Vagina (tissue), 2 donors: ENCODE results near the gene PTPRN2.

Source experiments
- POLR2A ChIP-seq, 2 donors: fragments of 450-650 bp; IDR thresholded peaks; one replicate each; pipeline ENCODE4 v1.6.1; 2017; ENCODE audit warnings: antibody characterized with exemption in 2 of 2, mild to moderate bottlenecking in 2 of 2, moderate library complexity in 2 of 2
- TF ChIP-seq, protein P1 (sequence below), 3 experiments: fragments of 450-650 bp in 2 of 3; fragments of 200-600 bp in 1 of 3; sonication (generic) in 1 of 3; IDR thresholded peaks; one replicate each; pipeline ENCODE4 v1.5.1; 2017 to 2019; ENCODE audit warnings: antibody characterized with exemption in 3 of 3, mild to moderate bottlenecking in 2 of 3, moderate library complexity in 2 of 3

DNA sequence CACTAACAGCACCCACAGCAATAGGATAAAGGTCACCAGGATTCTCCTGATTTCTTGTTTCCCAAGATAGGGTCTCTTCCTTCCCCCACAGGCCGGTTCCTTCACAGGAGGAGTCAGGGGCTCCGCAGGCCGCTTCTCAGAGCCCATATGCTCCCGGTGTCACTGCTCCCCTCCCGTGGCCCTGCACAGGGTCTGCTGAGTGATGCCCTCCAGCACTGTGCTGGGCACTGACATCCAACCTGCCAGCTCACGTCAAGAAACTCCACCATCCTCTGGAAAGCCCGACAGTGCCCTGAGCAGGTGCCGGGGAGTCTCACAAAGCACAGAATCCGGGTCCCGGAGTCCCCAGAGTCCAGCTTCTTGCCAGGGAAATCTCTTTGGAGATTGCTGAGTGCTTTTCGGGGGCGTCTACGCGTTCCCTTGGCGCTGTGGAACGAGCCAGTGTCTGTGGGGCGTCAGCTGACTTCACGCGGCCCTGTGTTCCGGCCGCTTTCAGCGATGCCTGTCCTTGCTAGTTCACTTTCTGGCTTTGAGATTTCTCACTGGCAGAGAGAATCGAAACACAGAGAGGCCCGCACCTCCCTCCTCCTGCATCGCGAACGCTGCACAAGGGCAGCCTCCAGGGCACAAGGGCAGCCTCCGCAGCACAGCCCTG, 683.3 kb downstream of the PTPRN2 start:
- TF ChIP-seq, protein P1, sequence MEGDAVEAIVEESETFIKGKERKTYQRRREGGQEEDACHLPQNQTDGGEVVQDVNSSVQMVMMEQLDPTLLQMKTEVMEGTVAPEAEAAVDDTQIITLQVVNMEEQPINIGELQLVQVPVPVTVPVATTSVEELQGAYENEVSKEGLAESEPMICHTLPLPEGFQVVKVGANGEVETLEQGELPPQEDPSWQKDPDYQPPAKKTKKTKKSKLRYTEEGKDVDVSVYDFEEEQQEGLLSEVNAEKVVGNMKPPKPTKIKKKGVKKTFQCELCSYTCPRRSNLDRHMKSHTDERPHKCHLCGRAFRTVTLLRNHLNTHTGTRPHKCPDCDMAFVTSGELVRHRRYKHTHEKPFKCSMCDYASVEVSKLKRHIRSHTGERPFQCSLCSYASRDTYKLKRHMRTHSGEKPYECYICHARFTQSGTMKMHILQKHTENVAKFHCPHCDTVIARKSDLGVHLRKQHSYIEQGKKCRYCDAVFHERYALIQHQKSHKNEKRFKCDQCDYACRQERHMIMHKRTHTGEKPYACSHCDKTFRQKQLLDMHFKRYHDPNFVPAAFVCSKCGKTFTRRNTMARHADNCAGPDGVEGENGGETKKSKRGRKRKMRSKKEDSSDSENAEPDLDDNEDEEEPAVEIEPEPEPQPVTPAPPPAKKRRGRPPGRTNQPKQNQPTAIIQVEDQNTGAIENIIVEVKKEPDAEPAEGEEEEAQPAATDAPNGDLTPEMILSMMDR (IDR thresholded peaks at IDR 0.05): no peak
- TF ChIP-seq POLR2A (IDR thresholded peaks at IDR 0.05): no peak
